HepG2 (cell line): Measurements from ENCODE around the gene ZNRF3. TPM values are rescaled to one million over a fixed set of nuclear protein-coding genes. Genes with fewer than 3 reads are reported as not detected.

Experiments
- ATAC-seq: fragments of 200-7000 bp; cut with Tn5 transposase; 3 replicates; pipeline ENCODE4 v1.9.1; 2020; ENCODE audit warnings: mild to moderate bottlenecking, moderate library complexity
- BruUV-seq: library from RNA; stranded (reverse); fragments of 400-500 nt; replicated peaks from 2 replicates; lab custom pipeline; 2021; lab: Mats Ljungman, UMichigan
- CTCF ChIA-PET: fragments of 300-600 bp; formaldehyde crosslinking; extraction: SDS; loops from one replicate; lab custom pipeline; 2021; ENCODE audit warnings: low total read pairs, inconsistent platforms, low intra/inter-chr PET ratio; lab: Yijun Ruan, JAX
- POLR2A ChIA-PET: fragments of 350-600 bp; sonication (Branson Sonifier 250); formaldehyde crosslinking; loops from one replicate; lab custom pipeline; 2020; ENCODE audit warnings: antibody characterized with exemption, inconsistent platforms; lab: Yijun Ruan, JAX
- DNase-seq: peaks from one replicate; pipeline ENCODE4 v3.0.0-alpha.2; 2015; ENCODE audit warnings: low spot score
- FAIRE-seq: peaks from 3 replicates; lab custom pipeline; 2011; peaks lifted over from hg19 to GRCh38; lab: Jason Lieb, UNC
- H2AFZ ChIP-seq: one replicate; pipeline ENCODE4 v1.6.1; 2011; ENCODE audit warnings: low read length, inconsistent platforms
- H3K27ac ChIP-seq: fragments of 300-600 bp; 3 replicates; pipeline ENCODE4 v1.8.0; 2011; ENCODE audit warnings: mixed run types, mild to moderate bottlenecking, mixed read lengths, low read length, inconsistent platforms; ENCODE audit not compliant: insufficient read depth; ENCODE audit errors: extremely low read length
- H3K27me3 ChIP-seq, 2 experiments: fragments of 200-600 bp in 1 of 2; 2 replicates in 1 of 2; 3 replicates in 1 of 2; pipeline versions ENCODE4 v1.6.0 to v1.8.0; 2011; ENCODE audit warnings: low read length in 2 of 2, mild to moderate bottlenecking in 2 of 2, moderate library complexity in 2 of 2, inconsistent platforms in 1 of 2; ENCODE audit not compliant: insufficient read depth in 2 of 2, control insufficient read depth in 1 of 2
- H3K36me3 ChIP-seq, 2 experiments: fragments of 200-600 bp in 1 of 2; replicated peaks in 1 of 2; 2 replicates in 1 of 2; 3 replicates in 1 of 2; pipeline versions ENCODE4 v1.5.1 to v1.8.0; 2011; ENCODE audit warnings: low read length in 2 of 2, inconsistent platforms in 1 of 2; ENCODE audit not compliant: insufficient read depth in 2 of 2, control insufficient read depth in 1 of 2
- H3K4me1 ChIP-seq: 2 replicates; pipeline ENCODE4 v1.5.1; 2012; ENCODE audit warnings: low read length, inconsistent platforms; ENCODE audit not compliant: insufficient read depth
- H3K4me2 ChIP-seq: 2 replicates; pipeline ENCODE4 v1.6.0; 2011; ENCODE audit warnings: low read depth, low read length, inconsistent platforms
- H3K4me3 ChIP-seq, 3 experiments: fragments of 200-600 bp in 1 of 3; sonication (generic), shearing (Covaris generic) in 1 of 3; replicated peaks in 1 of 3; 2 replicates each; pipeline ENCODE4 v1.5.1; 2011 to 2016; ENCODE audit warnings: low read length in 3 of 3, inconsistent platforms in 2 of 3, low read depth in 2 of 3, mild to moderate bottlenecking in 2 of 3, control low read depth in 1 of 3, mixed read lengths in 1 of 3; ENCODE audit not compliant: insufficient read depth in 1 of 3
- H3K79me2 ChIP-seq: one replicate; pipeline ENCODE4 v1.6.1; 2011; ENCODE audit warnings: low read length, inconsistent platforms; ENCODE audit not compliant: insufficient read depth
- H3K9ac ChIP-seq: 2 replicates; pipeline ENCODE4 v1.6.0; 2011; ENCODE audit warnings: mild to moderate bottlenecking, low read depth, low read length, inconsistent platforms; ENCODE audit not compliant: insufficient read depth
- H3K9me3 ChIP-seq: 2 replicates; pipeline ENCODE4 v1.5.1; 2012; ENCODE audit warnings: mild to moderate bottlenecking, low read length
- H4K20me1 ChIP-seq: 2 replicates; pipeline ENCODE4 v1.6.0; 2011; ENCODE audit warnings: inconsistent platforms, mild to moderate bottlenecking, low read length, moderate library complexity; ENCODE audit not compliant: insufficient read depth
- DPF2 ChIP-seq: sonication (generic); formaldehyde crosslinking; IDR thresholded peaks from 2 replicates; pipeline ENCODE4 v1.4.0; 2020; ENCODE audit warnings: mild to moderate bottlenecking, low read depth, missing genetic modification reagents, borderline replicate concordance
- IKZF5 ChIP-seq: IDR thresholded peaks from 2 replicates; pipeline ENCODE4 v1.6.1; 2018; ENCODE audit warnings: missing genetic modification reagents, mild to moderate bottlenecking, missing compliant biosample characterization
- MAX ChIP-seq: IDR thresholded peaks from 2 replicates; pipeline ENCODE4 v1.6.1; 2012; ENCODE audit warnings: inconsistent platforms
- POGK ChIP-seq: sonication (generic); formaldehyde crosslinking; conservative IDR thresholded peaks from 2 replicates; pipeline ENCODE4 v1.8.0; 2022; ENCODE audit warnings: mild to moderate bottlenecking, moderate library complexity, missing genetic modification reagents
- RBM22 ChIP-seq: fragments of 200-400 bp; formaldehyde crosslinking; optimal IDR thresholded peaks from 2 replicates; pipeline ENCODE3; 2017; ENCODE audit warnings: mild to moderate bottlenecking, low read length, moderate library complexity
- THAP11 ChIP-seq: IDR thresholded peaks from 2 replicates; pipeline ENCODE4 v1.6.1; 2016; ENCODE audit warnings: missing biosample characterization, missing genetic modification reagents
- ZNF275 ChIP-seq: sonication (generic); formaldehyde crosslinking; IDR thresholded peaks from 2 replicates; pipeline ENCODE4 v1.8.0; 2022; ENCODE audit warnings: missing genetic modification reagents, mild to moderate bottlenecking, inconsistent platforms, borderline replicate concordance
- ZNF605 ChIP-seq: sonication (generic); formaldehyde crosslinking; IDR thresholded peaks from 2 replicates; pipeline ENCODE4 v1.8.0; 2022; ENCODE audit warnings: mild to moderate bottlenecking, missing genetic modification reagents
- WGBS: methylation state at CpG from one replicate; pipeline ENCODE4 v1.1.6; 2017; ENCODE audit warnings: low lambda C conversion rate; 5-methylcytosine and 5-hydroxymethylcytosine counted together
- in situ Hi-C: cut with HindIII; loops from 2 replicates; pipeline ENCODE4 v1.10.0; 2017; ENCODE audit warnings: low pct_unique_long_range_greater_than_20kb; ENCODE audit not compliant: extremely low pct_ligation_motif_present
- intact Hi-C: fragments of 100-400 bp; cut with micrococcal nuclease; formaldehyde crosslinking; loops from one replicate; pipeline ENCODE4 v1.10.0; 2022; ENCODE audit not compliant: unreplicated experiment
- polyA plus RNA-seq, 8 experiments: library from polyadenylated mRNA; depleted of rRNA in 3 of 8; stranded (reverse) in 7 of 8; unstranded in 1 of 8; fragments of >200 nt; fragmentation: Illumina TruSeq in 4 of 8; extraction: Trizol in 4 of 8; gene quantifications; 2 replicates each; pipeline versions ENCODE4 v1.2.1 to v1.2.3, GENCODE V29; 2011 to 2016; ENCODE audit warnings: low read depth in 4 of 8, missing spikeins in 1 of 8, mixed read lengths in 1 of 8; ENCODE audit not compliant: insufficient read depth in 1 of 8
- total RNA-seq, 5 experiments: library from RNA; depleted of rRNA; stranded (reverse); fragments of >200 nt; fragmentation: Illumina TruSeq; extraction: Trizol; gene quantifications; 2 replicates each; pipeline ENCODE4 v1.2.3, GENCODE V29; 2016; ENCODE audit warnings: low read depth in 1 of 5
- TF ChIP-seq, protein P1 (sequence below): sonication (generic); formaldehyde crosslinking; IDR thresholded peaks from 2 replicates; pipeline ENCODE4 v1.4.0; 2020; ENCODE audit warnings: mild to moderate bottlenecking, missing genetic modification reagents

The ZNRF3 gene
- total and polyA plus RNA-seq, 2 of the 13 experiments (the other 11 are each of a cell fraction or from before 2014, with no cell fraction given): 20.3 to 36.7 TPM

- FAIRE-seq: no peak
Observed at GRCh38 chr22:28997342-28997741, 114.0 kb downstream of the ZNRF3 start.

DNA sequence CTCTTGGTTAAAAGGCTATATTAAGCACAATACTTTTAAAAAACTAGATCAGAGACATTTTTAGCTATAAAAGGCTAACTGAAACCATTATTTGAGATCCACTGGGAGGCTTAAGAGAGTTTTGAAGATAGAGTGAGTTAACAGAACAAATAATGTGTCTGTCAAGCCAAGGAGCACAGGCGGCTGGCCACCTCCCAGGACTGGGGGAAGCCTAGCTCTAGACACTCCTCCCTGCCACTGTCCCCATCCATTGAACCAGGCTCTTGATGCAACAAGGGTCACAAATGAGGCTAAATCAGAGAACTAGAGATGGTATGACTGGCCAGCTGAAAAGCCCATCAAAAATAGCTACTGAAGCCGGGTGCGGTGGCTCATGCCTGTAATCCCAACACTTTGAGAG lies 115.3 kb downstream of the ZNRF3 start:
- ChIA-PET CTCF (no interaction called here), POLR2A (interaction anchor here (0.7 to 1.1 kb wide), 4 partner anchors 9 to 116 kb away, joined by 3 read pairs; partner anchors contain the start of gene ZNRF3)
- Histone ChIP-seq H3K4me1 (peaks cover 76% of the 10 kb centered on the region), H3K4me2 (no peak overlapping the region), H2AFZ (no peak overlapping the region), H3K4me3 (no peak overlapping the region), H3K9me3 (no peaks in the 10 kb centered on the region), H3K27me3 (no peaks in the 10 kb centered on the region), H3K27ac (peak overlapping the region; percentile 4), H4K20me1 (0 out of 2 replicates have a peak, but pooled peaks cover 3% of the 10 kb centered on the region), H3K9ac (no peak overlapping the region), H3K79me2 (peaks cover 74% of the 10 kb centered on the region), H3K36me3 (peaks cover 13 to 21% of the 10 kb centered on the region in 2 experiments)
- in situ Hi-C loops: no loop called here
- ATAC-seq (no peak), DNase-seq (no peak), FAIRE-seq (no peak)
- intact Hi-C loops: no loop called here
- BruUV-seq: TSS peak; percentile 25
- 94% methylated on average over 3 of the region's 3 CpGs for WGBS
- TF ChIP-seq THAP11 (CRISPR knock-in tag) (no peak), ZNF605 (CRISPR knock-in tag) (no peak), DPF2 (CRISPR knock-in tag) (no peak), IKZF5 (CRISPR knock-in tag) (no peak), MAX (no peak), POGK (CRISPR knock-in tag) (no peak)
- TF ChIP-seq, protein P1, sequence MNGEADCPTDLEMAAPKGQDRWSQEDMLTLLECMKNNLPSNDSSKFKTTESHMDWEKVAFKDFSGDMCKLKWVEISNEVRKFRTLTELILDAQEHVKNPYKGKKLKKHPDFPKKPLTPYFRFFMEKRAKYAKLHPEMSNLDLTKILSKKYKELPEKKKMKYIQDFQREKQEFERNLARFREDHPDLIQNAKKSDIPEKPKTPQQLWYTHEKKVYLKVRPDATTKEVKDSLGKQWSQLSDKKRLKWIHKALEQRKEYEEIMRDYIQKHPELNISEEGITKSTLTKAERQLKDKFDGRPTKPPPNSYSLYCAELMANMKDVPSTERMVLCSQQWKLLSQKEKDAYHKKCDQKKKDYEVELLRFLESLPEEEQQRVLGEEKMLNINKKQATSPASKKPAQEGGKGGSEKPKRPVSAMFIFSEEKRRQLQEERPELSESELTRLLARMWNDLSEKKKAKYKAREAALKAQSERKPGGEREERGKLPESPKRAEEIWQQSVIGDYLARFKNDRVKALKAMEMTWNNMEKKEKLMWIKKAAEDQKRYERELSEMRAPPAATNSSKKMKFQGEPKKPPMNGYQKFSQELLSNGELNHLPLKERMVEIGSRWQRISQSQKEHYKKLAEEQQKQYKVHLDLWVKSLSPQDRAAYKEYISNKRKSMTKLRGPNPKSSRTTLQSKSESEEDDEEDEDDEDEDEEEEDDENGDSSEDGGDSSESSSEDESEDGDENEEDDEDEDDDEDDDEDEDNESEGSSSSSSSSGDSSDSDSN (CRISPR knock-in tag): no peak

More at GRCh38 chr22:28997342-28997741, 114.0 kb downstream of the ZNRF3 start:
- no peak overlapping the region for H3K4me3 ChIP-seq
- ChIA-PET POLR2A (interaction anchor here (0.6 to 0.7 kb wide), 2 partner anchors 18 to 25 kb away, joined by 3 to 6 read pairs; no protein-coding TSS in a partner anchor), CTCF (no interaction called here)
- no peak overlapping the region for H3K4me2 ChIP-seq
- H3K27me3 ChIP-seq: no peaks in the 10 kb centered on the region
- 100% methylated on average over 3 of the region's 3 CpGs for whole genome bisulfite sequencing
- intact Hi-C loops: no loop called here
- TF ChIP-seq ZNF275: no peak
- TF ChIP-seq RBM22: peak; percentile 91
- peaks cover 81% of the 10 kb centered on the region for H3K79me2 ChIP-seq
- H3K36me3 ChIP-seq: peaks cover 21 to 35% of the 10 kb centered on the region in 2 experiments
- H2AFZ ChIP-seq: no peak overlapping the region
- no peaks in the 10 kb centered on the region for H3K9me3 ChIP-seq
- no peak for ATAC-seq
- H3K27ac ChIP-seq: peak overlapping the region; percentile 35
- peaks cover 71% of the 10 kb centered on the region for H3K4me1 ChIP-seq
- DNase-seq: no peak
- no TSS peak for BruUV-seq
- in situ Hi-C loops: no loop called here
- H3K9ac ChIP-seq: no peak overlapping the region
- H4K20me1 ChIP-seq: peaks cover 3% of the 10 kb centered on the region; the same call in 1 of the 2 replicates
